MM.1S (cell line): ENCODE measurements around the gene RBM18.

ENCODE experiments used
- DNase-seq: peaks from one replicate; pipeline ENCODE4 v3.0.0-alpha.2; 2015
- H2AFZ ChIP-seq: fragments of 300-600 bp; sonication (generic); 2 replicates; pipeline ENCODE4 v1.6.0; 2016; ENCODE audit warnings: antibody characterized with exemption, low read length
- H3F3A ChIP-seq: fragments of 300-600 bp; sonication (generic); 2 replicates; pipeline ENCODE4 v1.6.1; 2016; ENCODE audit warnings: mild to moderate bottlenecking, antibody characterized with exemption, low read length, moderate library complexity, mixed read lengths; ENCODE audit not compliant: insufficient read depth
- H3K27ac ChIP-seq: fragments of 300-600 bp; sonication (generic); 2 replicates; pipeline ENCODE4 v1.5.1; 2016; ENCODE audit warnings: mild to moderate bottlenecking, low read length
- H3K27me3 ChIP-seq: fragments of 300-600 bp; sonication (generic); replicated peaks from 2 replicates; pipeline ENCODE4 v1.6.0; 2016; ENCODE audit warnings: low read length; ENCODE audit not compliant: insufficient read depth
- H3K36me3 ChIP-seq: fragments of 300-600 bp; sonication (generic); replicated peaks from 2 replicates; pipeline ENCODE4 v1.6.1; 2016; ENCODE audit warnings: mild to moderate bottlenecking, low read length, mixed read lengths; ENCODE audit not compliant: insufficient read depth
- H3K4me1 ChIP-seq: fragments of 300-600 bp; sonication (generic); 2 replicates; pipeline ENCODE4 v1.6.1; 2016; ENCODE audit warnings: low read length, mixed read lengths
- H3K4me2 ChIP-seq: fragments of 300-600 bp; sonication (generic); 2 replicates; pipeline ENCODE4 v1.6.0; 2016; ENCODE audit warnings: low read depth, low read length
- H3K4me3 ChIP-seq: fragments of 300-600 bp; sonication (generic); 2 replicates; pipeline ENCODE4 v1.5.1; 2016; ENCODE audit warnings: low read length, mixed read lengths
- H3K79me2 ChIP-seq: fragments of 300-600 bp; sonication (generic); 2 replicates; pipeline ENCODE4 v1.6.1; 2016; ENCODE audit warnings: mixed run types, low read length, mixed read lengths
- H3K9ac ChIP-seq: fragments of 300-600 bp; sonication (generic); 2 replicates; pipeline ENCODE4 v1.6.1; 2016; ENCODE audit warnings: low read length, mixed read lengths
- H3K9me2 ChIP-seq: fragments of 300-600 bp; sonication (generic); replicated peaks from 2 replicates; pipeline ENCODE4 v1.6.1; 2016; ENCODE audit warnings: mild to moderate bottlenecking, low read length, mixed read lengths; ENCODE audit not compliant: insufficient read depth
- H3K9me3 ChIP-seq: fragments of 300-600 bp; sonication (generic); replicated peaks from 2 replicates; pipeline ENCODE4 v1.6.1; 2016; ENCODE audit warnings: mild to moderate bottlenecking, low read length, mixed read lengths; ENCODE audit not compliant: insufficient read depth
- H4K20me1 ChIP-seq: fragments of 300-600 bp; sonication (generic); 2 replicates; pipeline ENCODE4 v1.6.1; 2016; ENCODE audit warnings: mild to moderate bottlenecking, low read length, moderate library complexity, mixed read lengths; ENCODE audit not compliant: insufficient read depth
- CTCF ChIP-seq: fragments of 300-600 bp; sonication (generic); IDR thresholded peaks from 2 replicates; pipeline ENCODE4 v1.5.1; 2016; ENCODE audit warnings: antibody characterized with exemption, low read length, mixed read lengths
- EZH2 ChIP-seq: fragments of 300-600 bp; sonication (generic); optimal IDR thresholded peaks from 2 replicates; pipeline ENCODE3; 2017; ENCODE audit warnings: low read depth, mild to moderate bottlenecking, antibody characterized with exemption, low read length, mixed read lengths
- EZH2phosphoT487 ChIP-seq: fragments of 300-600 bp; sonication (generic); IDR thresholded peaks from 2 replicates; pipeline ENCODE4 v1.6.1; 2018; ENCODE audit warnings: antibody characterized with exemption, low read length

Gene RBM18

GRCh38 chr9:122287214-122287720 is 22.6 kb upstream of the RBM18 start:
- no peak for TF ChIP-seq CTCF
- no peak for TF ChIP-seq EZH2
- TF ChIP-seq EZH2phosphoT487, result no peak
- Histone ChIP-seq H3K9me2 (no peaks in the 10 kb centered on the region), H3K4me1 (no peaks in the 10 kb centered on the region), H3K4me3 (no peak overlapping the region), H3K79me2 (peaks cover 30% of the 10 kb centered on the region), H3K9ac (no peak overlapping the region), H3K36me3 (peaks cover 11% of the 10 kb centered on the region; the same call in 1 of the 2 replicates), H3K9me3 (no peaks in the 10 kb centered on the region), H3K27me3 (no peaks in the 10 kb centered on the region), H2AFZ (no peak overlapping the region), H4K20me1 (no peaks in the 10 kb centered on the region), H3K4me2 (no peak overlapping the region), H3K27ac (no peak overlapping the region), H3F3A (no peaks in the 10 kb centered on the region)
- DNase-seq, result no peak

- H3K36me3 ChIP-seq, result peaks cover 11% of the 10 kb centered on the region; the same call in 1 of the 2 replicates
- TF ChIP-seq EZH2phosphoT487 (no peak), CTCF (no peak)
These were observed 22.1 kb upstream of the RBM18 start for GRCh38 chr9:122286764-122287163.

GRCh38 chr9:122281368-122281767 is 16.7 kb upstream of the RBM18 start:
- Histone ChIP-seq H2AFZ (no peak overlapping the region), H3F3A (no peaks in the 10 kb centered on the region), H3K4me3 (no peak overlapping the region), H3K27me3 (no peaks in the 10 kb centered on the region), H3K4me2 (no peak overlapping the region), H3K9me2 (no peaks in the 10 kb centered on the region), H3K27ac (no peak overlapping the region), H3K79me2 (peaks cover 62% of the 10 kb centered on the region), H3K9ac (no peak overlapping the region), H4K20me1 (no peaks in the 10 kb centered on the region; the same call in 1 of the 2 replicates), H3K4me1 (no peaks in the 10 kb centered on the region), H3K36me3 (peaks cover 12% of the 10 kb centered on the region; the same call in 1 of the 2 replicates), H3K9me3 (no peaks in the 10 kb centered on the region)
- TF ChIP-seq EZH2 (no peak), EZH2phosphoT487 (no peak), CTCF (no peak)
- DNase-seq, result no peak

More at GRCh38 chr9:122286764-122287163, 22.1 kb upstream of the RBM18 start:
- no peaks in the 10 kb centered on the region for H3K4me1 ChIP-seq
- H3F3A ChIP-seq, result no peaks in the 10 kb centered on the region
- H3K27ac ChIP-seq, result no peak overlapping the region
- H3K9me2 ChIP-seq, result no peaks in the 10 kb centered on the region
- H3K27me3 ChIP-seq, result no peaks in the 10 kb centered on the region
- H2AFZ ChIP-seq, result no peak overlapping the region
- H4K20me1 ChIP-seq, result no peaks in the 10 kb centered on the region
- H3K9me3 ChIP-seq, result no peaks in the 10 kb centered on the region
- no peak overlapping the region for H3K9ac ChIP-seq
- peaks cover 32% of the 10 kb centered on the region for H3K79me2 ChIP-seq
- no peak overlapping the region for H3K4me3 ChIP-seq
- no peak overlapping the region for H3K4me2 ChIP-seq
- DNase-seq, result no peak
